Measurements from ENCODE around the gene LRIG2. TPM values are rescaled to one million over a fixed set of nuclear protein-coding genes. Genes with fewer than 3 reads are reported as not detected.
A peak's percentile ranks its signal among the peaks of the same experiment; 100 is the strongest.

LRIG2 gene
- total and polyA plus RNA-seq, 9 of the 15 experiments (the other 6 are each of a cell fraction or from before 2014, with no cell fraction given): 1.8 to 28.1 (median 11.5) TPM

GRCh38 chr1:113141650-113142473, 68.9 kb downstream of the LRIG2 start:
- H3K4me3 ChIP-seq: no peak overlapping the region
- H3K4me2 ChIP-seq (ENCODE audit: insufficient read depth, low read length): peak overlapping the region; percentile 68
- H3K27me3 ChIP-seq (ENCODE audit: control insufficient read depth in 2 of 2, insufficient read depth in 2 of 2, low read length in 2 of 2): no peaks in the 10 kb centered on the region
- BruUV-seq (replicated peaks): no TSS peak
- H3K9me3 ChIP-seq (replicated peaks; ENCODE audit: control insufficient read depth, insufficient read depth, low read depth, low read length): no peaks in the 10 kb centered on the region
- no peaks in the 10 kb centered on the region for H3K79me2 ChIP-seq (ENCODE audit: control insufficient read depth, insufficient read depth, low read length)
- 41% methylated on average over 4 of the region's 4 CpGs for WGBS (ENCODE audit: insufficient coverage, low coverage, missing lambda C conversion rate)
- H3K9me1 ChIP-seq (ENCODE audit: control insufficient read depth, insufficient read depth, low read length): peaks cover 3% of the 10 kb centered on the region
- ChIA-PET POLR2A (interaction anchor here (0.7 to 1.1 kb wide), 7 partner anchors 21 to 564 kb away, joined by 3 read pairs; partner anchors contain the start of gene MAGI3), CTCF (ENCODE audit: low intra/inter-chr PET ratio) (interaction anchor here (0.6 to 3.1 kb wide), 3 partner anchors 276 to 536 kb away, joined by 4 to 25 read pairs (median 6); no protein-coding TSS in a partner anchor)
- H2AFZ ChIP-seq (ENCODE audit: low read depth, low read length): peak overlapping the region; percentile 96
- peak; percentile 81 for ATAC-seq
- H3K36me3 ChIP-seq (ENCODE audit: control insufficient read depth, insufficient read depth, low read length): no peaks in the 10 kb centered on the region
- no peaks in the 10 kb centered on the region for H4K20me1 ChIP-seq (replicated peaks; ENCODE audit: control insufficient read depth, insufficient read depth, low read length)
- in situ Hi-C loops (cut with MboI): loop anchor here (5.0 to 10.0 kb wide), 2 partner anchors 313 to 535 kb away; no protein-coding TSS in a partner anchor
- peak; percentile 82 for FAIRE-seq
- H3K9ac ChIP-seq (ENCODE audit: insufficient read depth in 1 of 2, low read depth in 2 of 2, low read length in 2 of 2): peak overlapping the region in 1 of 2 experiments; percentile 42; a peak in 2 of 4 replicates
- peak overlapping the region; percentile 73 for H3K27ac ChIP-seq (ENCODE audit: extremely low read depth, low read depth, low read length)
- DNase-seq (ENCODE audit: extremely low read depth in 1 of 4, low spot score in 3 of 4): peak; percentile 87 to 91 (median 89)
- intact Hi-C loops (cut with micrococcal nuclease): loop anchor here (1.0 to 10.0 kb wide), 6 partner anchors 75 to 427 kb away; partner anchors contain the start of genes MAGI3 and PPM1J
- H3K4me1 ChIP-seq (replicated peaks in 1 of 2; ENCODE audit: control insufficient read depth in 2 of 2, insufficient read depth in 2 of 2, low read length in 2 of 2): peaks cover 9 to 45% of the 10 kb centered on the region in 2 experiments
- TF ChIP-seq COPS2 (conservative IDR thresholded peaks at IDR 0.05) (no peak), MLLT1 (IDR thresholded peaks at IDR 0.05) (no peak), L3MBTL2 (IDR thresholded peaks at IDR 0.05) (no peak), PRPF4 (IDR thresholded peaks at IDR 0.05; ENCODE audit: insufficient read depth, low read depth, low read length, poor library complexity, severe bottlenecking) (no peak), DNMT1 (IDR thresholded peaks at IDR 0.05) (no peak), NFIC (IDR thresholded peaks at IDR 0.05) (peak; percentile 61), TCF15 (CRISPR knock-in tag; IDR thresholded peaks at IDR 0.05) (no peak), RHOXF2B (CRISPR knock-in tag; conservative IDR thresholded peaks at IDR 0.05) (no peak), LCOR (CRISPR knock-in tag; IDR thresholded peaks at IDR 0.05) (peak; percentile 64; the same call in 1 of the 2 replicates), HIVEP1 (CRISPR knock-in tag; IDR thresholded peaks at IDR 0.05) (no peak), KDM2B (CRISPR knock-in tag; IDR thresholded peaks at IDR 0.05) (no peak), MAFG (tag; conservative IDR thresholded peaks at IDR 0.05) (peak; percentile 100), GATA2 (CRISPR knock-in tag; IDR thresholded peaks at IDR 0.05) (0 out of 2 replicates have a peak, but pooled peaks have one; percentile 21), ZNF592 (IDR thresholded peaks at IDR 0.05) (peak; percentile 67; the same call in 1 of the 2 replicates), ETV1 (tag; conservative IDR thresholded peaks at IDR 0.05; ENCODE audit: low read depth) (no peak), NFE2L1 (tag; IDR thresholded peaks at IDR 0.05; ENCODE audit: borderline replicate concordance, low read depth) (peak; percentile 89)
